SKM-1 treated with dmso at 0.1 percent for 144 hours (cell line): ENCODE data around the gene B3GLCT.
"Not testable (repeated sequence)": the region's sequence is repeated elsewhere in the genome, so short reads cannot be mapped to it uniquely, and the experiment has no call there.

Experiments
- DNase-seq: peaks from one replicate; lab custom pipeline; 2025; ENCODE audit not compliant: unreplicated experiment; lab: John Stamatoyannopoulos, UW

Gene B3GLCT

GRCh38 chr13:31182987-31183386 is 16.8 kb upstream of the B3GLCT start:
- no peak for DNase-seq

GRCh38 chr13:31184451-31184850 is 15.3 kb upstream of the B3GLCT start:
- no peak for DNase-seq

- DNase-seq: no peak
Measured at GRCh38 chr13:31184981-31185645, 14.7 kb upstream of the B3GLCT start.

- no peak for DNase-seq
Measured at GRCh38 chr13:31191748-31192147, 8.0 kb upstream of the B3GLCT start.

- no peak for DNase-seq
Measured at GRCh38 chr13:31192306-31192705, 7.5 kb upstream of the B3GLCT start.

GRCh38 chr13:31195616-31196015 is 4.2 kb upstream of the B3GLCT start:
- DNase-seq: no peak

- DNase-seq: no peak
Measured at GRCh38 chr13:31196992-31197391, 2.8 kb upstream of the B3GLCT start.

- DNase-seq: peak; percentile 3
Measured at GRCh38 chr13:31198519-31198918, 1.3 kb upstream of the B3GLCT start.

- DNase-seq: peak; percentile 47
Measured at GRCh38 chr13:31199527-31199848, 287 bp upstream of the B3GLCT start.

- peak; percentile 45 for DNase-seq
Measured at GRCh38 chr13:31200637-31200971, 829 bp downstream of the B3GLCT start.

GRCh38 chr13:31201341-31202031 is 1.7 kb downstream of the B3GLCT start:
- DNase-seq: no peak

GRCh38 chr13:31204592-31204991 is 4.8 kb downstream of the B3GLCT start:
- DNase-seq: no peak

- no peak for DNase-seq
Measured at GRCh38 chr13:31207661-31208552, 8.1 kb downstream of the B3GLCT start.

- DNase-seq: no peak
Measured at GRCh38 chr13:31208559-31209122, 8.9 kb downstream of the B3GLCT start.

- no peak for DNase-seq
Measured at GRCh38 chr13:31209172-31209840, 9.5 kb downstream of the B3GLCT start.

- no peak for DNase-seq
Measured at GRCh38 chr13:31209841-31210210, 10.1 kb downstream of the B3GLCT start.

- no peak for DNase-seq
Measured at GRCh38 chr13:31213651-31214289, 14.0 kb downstream of the B3GLCT start.

GRCh38 chr13:31214435-31214834 is 14.7 kb downstream of the B3GLCT start:
- DNase-seq: no peak

- not testable (repeated sequence) for DNase-seq
Measured at GRCh38 chr13:31216916-31217315, 17.1 kb downstream of the B3GLCT start.

- DNase-seq: no peak
Measured at GRCh38 chr13:31219909-31220598, 20.3 kb downstream of the B3GLCT start.
